ENCODE results near the gene GAST.

GRCh38 chr17:41725134-41725533 lies 13.0 kb downstream of the GAST start:
- TF ChIP-seq EP300 (IDR thresholded peaks at IDR 0.05), result no peak
- no peak for TF ChIP-seq CTCF (IDR thresholded peaks at IDR 0.05)
- TF ChIP-seq POLR2A (IDR thresholded peaks at IDR 0.05), result no peak

All from ovary (tissue), 3 donors.